ENCODE results near the gene ZDHHC5.
"Not testable (repeated sequence)": the region's sequence is repeated elsewhere in the genome, so short reads cannot be mapped to it uniquely, and the experiment has no call there.

The ZDHHC5 gene

DNA sequence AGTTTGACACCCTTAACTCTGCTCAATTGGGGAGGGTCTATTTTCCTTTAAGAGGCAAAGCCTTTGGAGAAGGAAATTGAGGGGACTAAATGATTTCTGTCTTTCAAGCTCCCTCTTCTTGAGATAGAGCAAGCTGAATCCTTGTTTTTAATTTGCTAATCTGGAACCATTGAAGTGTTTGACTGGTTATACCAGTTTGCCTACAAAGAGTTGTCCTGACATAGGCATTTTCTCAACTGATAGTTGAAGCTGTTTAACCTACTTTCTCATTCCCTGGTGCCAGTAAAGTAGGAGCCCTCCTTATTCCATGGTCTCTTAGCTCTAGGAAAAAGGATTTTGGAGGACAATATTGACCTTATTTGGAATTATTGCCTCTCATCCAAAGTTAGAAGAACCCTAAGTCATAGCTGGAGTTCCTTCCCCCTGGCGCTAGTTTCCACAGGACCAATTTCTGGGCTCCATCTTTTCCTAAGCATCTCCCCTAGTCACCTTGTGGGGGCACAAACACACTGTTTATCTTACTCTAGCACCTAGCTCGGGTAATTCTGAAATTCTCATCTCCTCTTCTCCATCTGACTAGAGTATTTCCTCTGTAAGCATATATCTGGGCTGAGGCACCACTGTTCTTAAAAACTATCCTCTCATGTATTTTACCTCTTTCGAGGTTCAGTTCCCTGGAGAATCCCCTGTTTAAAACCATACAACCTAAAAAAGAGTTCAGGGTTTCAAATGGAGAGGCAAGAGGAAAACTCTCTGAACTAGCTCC lies 7.4 kb downstream of the ZDHHC5 start:
- DNase-seq: no peak

DNA sequence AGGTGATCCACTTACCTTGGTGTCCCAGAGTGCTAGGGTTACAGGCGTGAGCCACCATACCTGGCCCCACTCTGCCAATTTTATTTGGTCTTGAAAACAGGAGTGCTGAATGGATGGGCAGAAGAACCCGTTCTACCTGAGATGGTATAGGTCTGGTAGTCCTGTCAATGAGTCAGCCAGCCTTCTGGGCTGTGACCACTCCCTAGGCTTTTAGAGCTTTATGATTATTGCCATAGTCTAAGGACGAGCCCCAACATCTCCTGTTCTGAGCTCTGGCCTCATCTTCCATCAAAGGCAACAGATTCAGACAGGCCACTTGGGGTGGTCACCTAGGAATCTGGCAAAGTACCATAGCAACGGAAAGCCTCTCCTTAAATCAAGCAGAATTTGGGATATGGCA lies 11.5 kb downstream of the ZDHHC5 start:
- DNase-seq: no peak

DNA sequence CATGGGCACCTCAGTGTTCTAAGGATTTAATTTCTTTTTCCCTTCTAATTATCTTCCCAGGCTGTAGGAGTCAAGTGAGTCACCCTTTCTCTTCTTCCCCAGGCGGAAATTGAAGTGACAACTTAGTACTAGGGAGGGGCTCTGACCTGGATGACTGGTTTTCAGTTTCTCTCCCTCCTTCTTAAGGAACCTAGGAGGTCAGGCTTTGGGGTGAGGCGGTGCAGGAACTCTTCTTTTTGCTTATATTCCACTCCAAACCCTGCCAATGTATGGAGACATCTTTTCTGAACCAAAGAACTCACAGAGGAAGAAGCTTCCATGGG lies 12.6 kb downstream of the ZDHHC5 start:
- peak in 1 of 2 donors; percentile 7 for DNase-seq

DNA sequence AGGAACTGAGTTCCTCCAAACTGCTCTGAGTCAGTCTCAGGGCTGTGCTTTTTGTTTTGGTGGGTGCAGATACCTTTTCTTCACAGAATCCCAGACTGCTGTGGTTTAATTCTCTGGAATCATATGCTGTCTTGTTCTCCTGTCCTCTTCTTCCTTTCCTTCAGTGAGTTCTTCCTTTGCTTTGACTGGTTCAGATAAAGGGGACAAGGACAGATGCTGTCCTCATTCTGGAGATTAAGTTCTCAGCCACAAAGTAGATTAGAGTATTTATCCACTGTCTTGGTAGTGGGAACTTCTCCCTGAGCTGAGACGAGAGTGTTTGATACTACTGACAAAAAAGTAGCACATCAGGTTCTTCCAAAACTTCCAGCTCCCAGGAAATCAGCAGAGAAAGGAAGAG lies 13.3 kb downstream of the ZDHHC5 start:
- no peak for DNase-seq

- not testable (repeated sequence) for DNase-seq
Observed at GRCh38 chr11:57690474-57690873, 22.6 kb downstream of the ZDHHC5 start.

DNA sequence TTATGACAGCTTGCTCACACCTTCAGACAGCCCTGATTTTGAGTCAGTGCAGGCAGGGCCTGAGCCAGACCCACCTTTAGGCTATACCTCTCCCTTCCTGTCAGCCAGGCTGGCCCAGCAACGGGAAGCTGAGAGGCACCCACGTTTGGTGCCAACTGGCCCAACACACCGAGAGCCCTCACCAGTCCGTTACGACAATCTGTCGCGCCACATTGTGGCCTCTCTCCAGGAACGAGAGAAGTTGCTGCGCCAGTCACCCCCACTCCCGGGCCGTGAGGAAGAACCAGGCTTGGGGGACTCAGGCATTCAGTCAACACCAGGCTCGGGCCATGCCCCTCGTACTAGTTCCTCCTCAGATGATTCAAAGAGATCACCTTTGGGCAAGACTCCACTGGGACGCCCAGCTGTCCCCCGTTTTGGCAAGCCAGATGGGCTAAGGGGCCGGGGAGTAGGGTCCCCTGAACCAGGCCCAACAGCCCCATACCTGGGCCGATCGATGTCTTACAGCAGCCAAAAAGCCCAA lies 31.0 kb downstream of the ZDHHC5 start:
- no peak for DNase-seq

GRCh38 chr11:57699813-57700212 lies 31.9 kb downstream of the ZDHHC5 start:
- no peak for DNase-seq

DNA sequence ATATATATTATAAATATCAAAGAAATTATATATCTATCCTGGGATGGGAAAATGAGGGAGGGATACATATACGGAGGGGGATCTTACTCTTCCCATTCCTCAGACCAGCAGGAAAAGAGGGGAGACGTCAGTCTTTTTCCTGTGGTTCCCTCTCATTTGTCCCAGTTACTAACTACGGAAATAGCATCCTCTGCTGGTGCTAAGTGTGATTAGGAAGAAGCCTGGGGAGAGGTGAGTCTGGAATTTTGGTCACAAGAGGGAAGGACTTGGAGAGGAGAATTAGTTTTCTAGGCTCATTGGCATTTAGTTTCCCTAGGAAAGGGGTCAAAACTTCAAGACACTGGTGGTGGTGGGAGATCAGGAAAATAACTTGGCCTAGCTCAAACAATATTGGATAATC lies 32.5 kb downstream of the ZDHHC5 start:
- DNase-seq: no peak

DNA sequence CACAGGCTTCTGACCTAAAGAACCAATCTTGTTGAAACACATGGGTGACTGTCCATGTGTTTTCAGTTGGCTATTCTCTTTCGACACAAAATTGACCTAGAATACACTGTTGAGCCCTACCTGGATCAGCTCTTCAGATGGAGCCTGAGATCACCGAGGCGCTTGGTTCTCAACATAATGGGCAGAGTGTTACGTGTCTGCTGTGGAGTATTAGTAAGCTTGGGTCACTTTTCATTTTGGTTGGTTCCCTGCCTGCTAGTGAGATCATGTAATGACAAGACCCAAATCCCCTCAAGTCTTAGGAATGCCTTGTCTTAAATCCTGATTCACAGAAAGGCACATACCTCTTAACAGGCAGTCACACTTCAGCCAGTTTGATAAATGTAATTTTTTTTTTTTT lies 35.4 kb downstream of the ZDHHC5 start:
- DNase-seq: no peak

DNA sequence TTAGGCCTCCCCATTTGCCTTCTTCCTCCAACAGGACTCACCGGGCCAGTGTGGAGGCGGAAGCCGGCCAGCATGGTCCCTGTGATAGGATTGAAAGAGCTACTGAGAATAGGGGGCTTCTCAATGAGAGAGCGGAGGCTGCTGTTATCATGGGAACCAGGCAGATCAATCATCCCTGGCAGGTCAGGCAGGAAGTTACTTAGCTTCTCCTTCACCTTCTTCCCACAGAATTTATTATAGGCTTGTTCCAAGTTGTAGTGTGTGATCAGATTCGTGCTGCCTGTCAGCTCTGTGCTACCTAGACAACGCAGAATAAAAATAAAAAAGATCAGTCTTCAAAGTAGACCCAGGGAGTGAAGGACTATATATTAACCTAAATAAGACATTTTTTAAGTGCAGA lies 37.0 kb downstream of the ZDHHC5 start:
- DNase-seq: no peak

DNA sequence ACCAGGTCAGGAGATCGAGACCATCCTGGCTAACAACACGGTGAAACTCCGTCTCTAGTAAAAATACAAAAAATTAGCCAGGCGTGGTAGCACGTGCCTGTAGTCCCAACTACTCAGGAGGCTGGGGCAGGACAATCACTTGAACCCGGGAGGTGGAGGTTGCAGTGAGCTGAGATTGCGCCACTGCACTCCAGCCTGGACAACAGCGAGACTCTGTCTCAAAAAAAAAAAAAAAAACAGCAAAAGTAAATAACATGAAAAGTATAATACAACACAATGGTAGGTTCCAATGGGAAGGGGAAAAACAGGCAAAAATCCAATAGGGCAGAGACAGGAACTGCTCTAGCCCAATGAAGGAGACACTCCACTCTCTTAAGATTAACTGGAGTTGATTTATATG lies 37.5 kb downstream of the ZDHHC5 start:
- not testable (repeated sequence) for DNase-seq

DNA sequence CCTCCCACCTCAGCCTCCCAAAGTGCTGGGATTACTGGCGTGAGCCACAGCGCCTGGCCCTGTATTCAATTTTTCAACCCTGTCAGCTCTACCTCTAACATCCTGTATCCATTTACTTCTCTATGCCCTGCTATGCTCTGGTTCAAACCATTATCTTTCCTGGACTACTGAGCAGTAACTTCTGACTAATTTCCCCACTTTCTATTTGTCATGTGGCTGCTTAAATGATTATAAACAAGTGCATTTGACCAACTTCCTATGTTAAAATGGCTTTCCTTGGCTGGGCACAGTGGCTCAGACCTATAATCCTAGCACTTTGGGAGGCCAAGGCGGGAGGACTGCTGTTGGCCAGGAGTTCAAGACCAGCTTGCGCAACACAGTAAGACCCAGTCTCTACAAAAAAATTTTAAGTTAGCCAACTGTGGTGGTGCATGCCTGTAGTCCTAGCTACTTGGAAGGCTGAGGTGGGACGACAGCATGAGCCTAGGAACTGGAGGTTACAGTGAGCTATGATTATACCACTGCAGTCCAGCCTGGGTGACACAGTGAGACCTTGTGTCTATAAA lies 42.0 kb downstream of the ZDHHC5 start:
- DNase-seq: no peak

DNA sequence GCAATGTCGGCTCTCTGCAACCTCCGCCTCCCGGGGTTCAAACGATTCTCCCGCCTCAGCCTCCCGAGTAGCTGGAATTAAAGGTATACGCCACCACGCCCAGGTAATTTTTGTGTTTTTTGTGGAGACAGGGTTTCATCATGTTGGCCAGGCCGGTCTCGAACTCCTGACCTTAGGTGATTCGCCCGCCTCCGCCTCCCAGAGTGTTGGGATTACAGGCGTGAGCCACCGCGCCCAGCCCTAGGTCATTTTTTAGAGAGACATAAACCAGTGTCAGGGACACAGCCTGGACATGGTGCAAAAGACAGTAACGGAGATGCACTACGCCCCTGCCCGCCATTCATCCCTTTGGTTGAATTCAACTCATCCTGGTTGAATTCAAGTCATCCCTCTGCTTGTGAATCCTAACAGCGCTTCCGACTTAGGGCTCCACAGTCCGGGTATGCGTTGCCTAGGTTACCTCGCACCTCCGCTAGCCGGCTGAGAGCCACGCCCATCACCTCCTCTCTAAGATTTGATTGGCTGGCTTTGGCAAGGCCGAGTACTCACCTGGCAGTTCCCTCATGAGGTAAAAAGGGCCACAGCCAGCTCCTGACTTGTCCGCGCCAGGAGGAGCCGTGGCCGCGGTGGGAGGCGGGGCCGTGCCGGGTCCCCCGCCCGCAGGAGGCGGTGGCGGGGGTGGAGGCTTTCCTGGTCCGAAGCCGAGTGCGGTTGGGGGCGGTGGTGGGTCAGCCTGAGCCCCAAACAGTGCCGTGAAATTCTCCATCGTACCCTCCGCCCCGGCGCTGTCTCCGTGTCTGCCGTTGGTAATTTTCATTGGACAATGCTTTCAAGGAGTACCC lies 43.7 kb downstream of the ZDHHC5 start, which contains the start of gene MED19:
TSS of gene MED19 (minus strand) at position 802 of the 842 bp plus-strand sequence. CDS start at position 766, 36 bp downstream.
- peak; percentile 49 to 63 for DNase-seq

- peak; percentile 94 to 100 for DNase-seq
Observed at GRCh38 chr11:57712256-57713150, 44.6 kb downstream of the ZDHHC5 start, which contains the start of gene TMX2. Gene TMX2, plus strand, starts transcription at chr11:57712593. Its CDS starts 26 bp downstream, at chr11:57712619.

DNA sequence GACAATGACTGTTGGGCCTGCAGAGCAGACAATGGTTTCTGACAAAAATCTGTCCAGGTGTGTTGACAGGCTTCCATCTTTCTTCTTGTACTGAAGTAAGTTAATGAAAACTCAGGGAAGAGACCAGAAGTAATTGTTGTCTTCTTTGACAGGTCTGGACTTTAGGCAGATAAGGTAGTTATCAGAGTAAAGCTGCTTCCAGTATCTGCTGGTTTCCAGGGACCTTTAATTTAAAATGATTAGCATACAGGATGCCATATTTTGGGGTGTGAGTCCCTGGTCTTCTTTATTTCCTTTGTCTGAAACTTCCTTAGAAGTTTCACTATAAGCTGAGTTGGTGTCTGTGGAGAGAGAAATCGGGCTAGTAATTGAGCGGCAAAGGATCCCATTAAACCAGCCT lies 45.9 kb downstream of the ZDHHC5 start:
- no peak for DNase-seq

GRCh38 chr11:57716726-57717125 lies 48.8 kb downstream of the ZDHHC5 start:
- not testable (repeated sequence) for DNase-seq

GRCh38 chr11:57727185-57727584 lies 59.3 kb downstream of the ZDHHC5 start:
- no peak for DNase-seq

GRCh38 chr11:57728829-57729228 lies 60.9 kb downstream of the ZDHHC5 start:
- DNase-seq: no peak

GRCh38 chr11:57729479-57729878 lies 61.6 kb downstream of the ZDHHC5 start:
- DNase-seq: no peak

GRCh38 chr11:57732661-57733060 lies 64.7 kb downstream of the ZDHHC5 start:
- DNase-seq: no peak

DNA sequence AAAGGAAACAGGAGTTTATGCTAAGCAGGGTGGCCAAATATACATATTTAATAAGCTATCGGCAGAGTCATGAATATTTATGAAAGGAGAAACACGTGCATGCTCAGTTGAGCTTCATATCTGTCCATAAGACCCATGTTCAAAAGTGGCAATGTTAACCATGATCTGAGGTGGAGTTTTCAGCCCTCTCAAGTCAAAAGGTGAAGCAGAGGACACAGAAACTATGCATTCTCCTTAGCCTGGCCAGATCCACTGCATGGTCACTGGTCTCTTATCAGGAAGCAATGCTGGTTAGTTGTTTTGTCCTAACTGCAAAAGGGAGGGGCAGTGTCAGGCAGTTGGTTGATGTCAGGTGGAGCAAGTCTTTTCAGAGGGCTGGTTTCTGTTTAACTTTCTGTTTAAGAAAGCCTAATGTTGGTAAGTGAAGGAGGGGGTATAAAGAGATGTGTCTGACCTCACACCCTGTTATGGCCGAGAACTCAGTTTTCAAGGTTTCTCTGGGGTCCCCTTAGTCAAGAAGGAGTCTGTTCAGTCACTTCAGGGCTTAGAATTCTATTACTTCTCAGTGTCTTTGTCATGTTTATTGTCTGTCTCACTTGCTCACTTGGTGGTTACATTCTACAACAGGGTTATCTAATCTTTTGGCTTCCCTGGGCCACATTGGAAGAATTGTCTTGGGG lies 67.8 kb downstream of the ZDHHC5 start:
- no peak for DNase-seq

All from inflammatory macrophage treated with lipopolysaccharide for 1 hour (primary cell).